Non-pigmented ciliary epithelial cell (primary cell): Measurements from ENCODE around the gene SORCS2.
"Not testable (repeated sequence)": the region's sequence is repeated elsewhere in the genome, so short reads cannot be mapped to it uniquely, and the experiment has no call there.

Source experiments
- DNase-seq: peaks from one replicate; pipeline ENCODE4 v3.0.0-alpha.2; 2010; ENCODE audit warnings: low read depth

SORCS2 gene

DNA sequence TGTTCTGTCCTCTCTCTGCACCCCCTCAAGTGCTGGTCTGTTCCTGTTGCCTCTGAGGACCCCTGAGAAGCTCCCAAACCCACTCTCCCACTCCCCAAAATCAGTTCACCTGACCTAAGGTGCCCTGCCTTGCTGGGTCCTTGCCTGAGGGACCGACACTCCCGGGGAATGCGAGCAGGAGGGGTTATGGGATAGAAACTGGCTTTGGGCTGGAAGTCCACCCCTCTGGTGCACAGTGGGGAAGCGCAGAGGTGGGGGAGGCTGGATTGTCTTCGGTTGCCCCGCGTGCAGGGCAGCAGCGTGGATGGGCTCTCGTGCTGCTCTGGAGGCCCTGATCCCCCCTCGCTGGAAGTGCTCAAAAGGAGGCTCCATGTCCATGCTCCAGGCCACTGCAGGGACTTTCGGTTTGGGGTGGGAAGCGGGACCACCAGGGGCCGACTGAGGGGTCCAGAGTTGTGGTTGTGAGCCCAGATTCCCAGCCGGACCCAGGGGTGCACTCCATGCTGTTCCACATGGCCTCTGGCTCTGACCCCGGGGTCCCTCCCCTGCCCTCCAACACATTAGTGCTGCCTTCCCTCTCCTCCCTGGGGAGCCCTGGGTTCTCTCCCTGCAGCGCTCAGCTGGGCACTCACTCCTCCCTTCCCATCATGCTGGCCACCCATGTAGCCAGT, 7.6 kb downstream of the SORCS2 start:
- DNase-seq, result no peak

DNA sequence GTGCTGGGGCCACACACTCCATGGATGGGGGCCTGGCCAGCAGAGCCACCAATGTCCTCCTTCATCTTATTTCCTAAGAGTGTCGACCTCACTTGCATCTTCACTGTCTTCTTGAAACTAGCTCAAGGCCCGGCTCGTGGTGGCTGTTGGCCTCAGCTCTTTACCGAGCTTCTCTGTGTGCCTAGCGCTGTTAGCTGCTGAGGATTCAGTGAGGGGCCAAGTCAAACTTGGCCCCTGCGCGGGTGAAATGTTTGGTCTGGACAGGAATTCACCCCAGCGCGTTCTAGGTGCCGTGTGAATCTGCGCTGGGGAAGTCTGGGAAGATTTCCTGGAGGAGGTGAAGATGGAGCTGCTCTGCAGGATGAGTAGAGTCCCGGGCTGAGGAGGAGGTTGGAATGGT, 8.5 kb downstream of the SORCS2 start:
- DNase-seq, result no peak

DNA sequence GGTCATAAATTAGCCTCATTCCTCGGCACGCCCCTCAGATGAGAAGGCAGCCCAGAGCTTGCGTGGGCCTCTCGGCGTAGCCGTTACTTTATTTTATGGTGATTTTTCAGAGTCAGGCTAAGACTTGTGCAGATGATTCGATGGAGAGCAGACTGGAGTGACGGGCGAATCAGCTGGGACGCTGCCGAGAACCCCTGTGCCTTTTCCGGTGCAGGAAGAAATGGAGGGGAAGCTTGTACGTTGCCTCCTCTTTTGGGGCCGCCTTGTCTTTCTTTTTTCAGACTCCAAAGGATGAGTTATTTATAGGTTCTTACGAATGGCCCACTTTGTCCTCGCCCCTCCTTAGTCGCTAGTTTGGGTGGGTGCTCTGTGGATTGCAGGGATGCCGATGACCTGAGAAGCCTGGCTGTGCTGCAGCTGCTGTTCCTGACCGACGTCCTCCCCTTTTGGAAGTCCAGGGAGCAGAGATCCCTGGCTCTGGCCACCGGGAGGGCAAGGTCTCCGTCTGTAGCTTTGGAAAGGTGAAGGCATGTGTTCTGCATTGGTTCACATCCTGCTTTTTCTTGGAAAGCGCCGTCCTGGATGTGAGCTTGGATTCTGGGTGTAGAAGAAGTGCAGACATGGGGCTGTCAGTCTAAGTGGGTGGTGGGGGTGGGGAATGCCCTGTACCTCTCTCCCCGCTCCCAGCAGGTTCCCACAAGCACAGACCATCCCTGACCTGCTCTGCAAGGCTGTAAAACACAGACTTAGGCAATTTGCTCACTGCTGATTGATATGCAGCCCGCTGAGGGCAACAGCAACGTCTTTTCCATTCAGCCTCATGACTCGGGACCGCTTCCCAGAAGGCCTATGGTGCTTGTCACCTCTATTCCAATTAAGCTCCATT, 9.3 kb downstream of the SORCS2 start:
- DNase-seq, result no peak

DNA sequence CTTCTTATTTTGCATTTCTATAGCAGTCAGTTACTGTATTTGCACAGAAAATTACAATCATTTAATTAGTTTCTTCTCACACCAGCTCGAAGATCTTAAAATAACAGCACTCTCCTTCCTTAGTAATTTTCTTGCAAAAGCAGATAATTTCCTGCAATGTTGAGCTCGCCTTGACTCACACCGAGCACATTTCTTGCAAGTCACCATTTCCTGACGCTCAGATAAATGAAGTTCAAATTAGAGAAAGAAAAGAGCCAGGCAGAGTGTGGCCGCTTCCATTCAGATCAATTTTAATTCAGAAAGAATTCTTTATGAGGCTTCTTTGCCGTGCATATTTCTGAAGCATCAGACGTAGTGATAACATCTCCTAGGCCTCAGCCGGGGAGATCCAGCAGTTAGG, 10.1 kb downstream of the SORCS2 start:
- no peak for DNase-seq

DNA sequence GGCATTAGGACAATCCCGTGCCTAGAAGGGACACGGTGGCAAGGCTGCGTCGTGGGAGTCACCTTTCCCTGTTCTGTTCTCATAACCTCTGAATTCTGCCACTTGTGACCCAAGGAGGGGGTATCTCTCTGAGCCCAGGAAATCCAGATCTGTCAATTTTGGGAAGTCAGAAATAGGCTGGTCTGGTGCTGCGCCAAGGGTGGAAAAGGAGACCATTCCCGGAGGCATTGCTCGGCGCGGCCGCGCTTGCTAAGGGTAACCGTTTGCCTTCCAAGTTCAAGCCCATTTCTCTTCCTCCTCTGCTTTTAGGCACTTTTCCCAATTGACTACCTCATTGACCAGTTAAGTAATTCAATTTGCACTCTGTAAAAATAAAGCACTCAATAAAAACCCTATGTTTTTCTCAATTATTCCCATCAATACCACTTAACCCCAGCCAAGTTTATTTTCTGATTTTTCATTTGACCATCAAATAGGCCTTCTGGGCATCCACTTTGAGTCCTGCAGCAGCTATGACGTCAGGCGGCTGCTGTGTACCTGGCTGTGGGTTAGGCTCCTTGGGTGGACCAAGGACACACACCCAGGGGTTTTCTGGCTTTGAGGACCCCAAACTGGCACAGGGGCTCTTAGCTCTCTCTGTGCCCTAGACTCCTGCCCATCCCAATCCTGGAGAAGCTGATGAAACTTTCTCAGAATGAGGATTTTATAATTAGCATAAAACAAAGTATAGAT, 12.5 kb downstream of the SORCS2 start:
- no peak for DNase-seq

DNA sequence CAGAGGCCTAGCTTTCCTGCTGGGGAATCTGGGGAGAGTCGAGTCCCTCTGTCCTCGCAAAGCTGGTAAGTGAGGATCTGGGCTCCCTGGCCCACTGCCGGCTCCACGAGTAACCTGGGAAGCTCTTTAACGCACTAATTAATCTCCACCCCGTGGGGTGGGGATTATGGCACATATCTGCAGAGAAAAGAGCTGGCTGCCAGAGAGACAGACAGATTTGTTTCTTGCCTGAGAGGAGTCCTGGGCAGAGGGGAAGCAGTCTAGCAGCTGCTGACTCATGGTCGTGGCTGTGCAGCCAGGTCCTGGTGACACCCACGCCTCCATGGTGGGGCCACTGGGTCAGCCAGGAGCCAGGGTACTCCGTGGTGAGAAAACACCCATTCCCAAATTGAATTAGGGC, 14.0 kb downstream of the SORCS2 start:
- DNase-seq, result no peak

DNA sequence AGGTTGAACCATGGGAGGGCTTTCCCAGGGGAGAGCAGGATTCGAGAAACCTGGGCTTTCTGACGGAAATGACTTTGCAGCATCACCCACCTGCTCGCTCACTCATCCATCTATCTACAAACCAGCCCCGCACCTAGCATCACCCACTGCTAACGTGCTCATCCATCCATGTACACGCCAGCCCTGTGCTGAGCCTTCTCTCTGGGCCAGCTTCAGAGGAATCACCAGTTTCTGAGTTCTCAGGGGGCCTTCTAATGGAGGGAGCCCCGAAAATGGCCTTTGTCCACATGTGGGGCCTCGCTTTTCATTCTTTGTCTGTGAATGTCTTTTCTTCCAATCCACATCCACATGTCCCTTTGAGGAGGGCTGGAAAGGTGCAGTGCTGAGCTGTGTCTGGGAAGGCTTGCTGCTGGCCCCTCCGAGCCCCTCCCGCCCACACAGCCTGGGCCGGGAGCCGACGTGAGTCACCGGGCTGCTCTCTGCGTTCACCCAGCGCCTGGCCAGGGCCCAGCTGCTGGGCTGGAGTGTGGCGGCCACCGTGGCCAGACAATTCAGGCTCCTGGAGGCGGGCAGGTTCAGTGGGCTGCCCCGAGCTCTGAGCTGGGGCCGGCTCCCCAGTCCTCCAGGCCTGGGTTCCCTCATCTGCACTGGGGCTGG, 14.7 kb downstream of the SORCS2 start:
- DNase-seq, result peak; percentile 68

DNA sequence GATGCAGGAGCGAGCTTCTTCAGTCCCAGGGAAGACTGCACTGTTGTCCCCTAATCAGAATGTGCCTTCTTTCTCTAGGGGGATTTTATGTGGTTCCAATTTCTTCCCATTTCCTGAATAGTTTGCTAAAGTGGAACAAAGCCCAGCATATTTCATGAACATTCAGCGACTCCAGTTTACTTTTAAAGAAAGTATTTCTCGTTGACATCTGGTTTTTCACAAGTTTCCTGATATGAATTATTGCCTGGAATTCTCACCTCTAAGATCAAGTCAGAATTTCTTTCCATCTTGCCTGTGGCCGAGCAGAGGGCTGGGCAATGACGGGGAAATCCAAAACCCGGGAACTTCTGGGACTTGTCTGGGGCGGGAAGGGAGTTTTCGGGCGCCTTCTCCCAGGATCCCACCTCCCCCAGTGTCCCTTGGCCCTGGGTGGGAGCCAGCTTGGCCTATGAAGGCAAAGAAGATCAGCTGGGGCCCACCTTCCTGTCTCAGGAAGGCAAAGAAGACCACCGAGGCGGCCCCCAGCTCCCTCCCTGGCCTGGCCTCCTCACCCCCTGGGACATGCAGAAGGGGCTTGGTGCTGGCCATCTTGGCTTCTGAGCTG, 15.4 kb downstream of the SORCS2 start:
- DNase-seq, result no peak

DNA sequence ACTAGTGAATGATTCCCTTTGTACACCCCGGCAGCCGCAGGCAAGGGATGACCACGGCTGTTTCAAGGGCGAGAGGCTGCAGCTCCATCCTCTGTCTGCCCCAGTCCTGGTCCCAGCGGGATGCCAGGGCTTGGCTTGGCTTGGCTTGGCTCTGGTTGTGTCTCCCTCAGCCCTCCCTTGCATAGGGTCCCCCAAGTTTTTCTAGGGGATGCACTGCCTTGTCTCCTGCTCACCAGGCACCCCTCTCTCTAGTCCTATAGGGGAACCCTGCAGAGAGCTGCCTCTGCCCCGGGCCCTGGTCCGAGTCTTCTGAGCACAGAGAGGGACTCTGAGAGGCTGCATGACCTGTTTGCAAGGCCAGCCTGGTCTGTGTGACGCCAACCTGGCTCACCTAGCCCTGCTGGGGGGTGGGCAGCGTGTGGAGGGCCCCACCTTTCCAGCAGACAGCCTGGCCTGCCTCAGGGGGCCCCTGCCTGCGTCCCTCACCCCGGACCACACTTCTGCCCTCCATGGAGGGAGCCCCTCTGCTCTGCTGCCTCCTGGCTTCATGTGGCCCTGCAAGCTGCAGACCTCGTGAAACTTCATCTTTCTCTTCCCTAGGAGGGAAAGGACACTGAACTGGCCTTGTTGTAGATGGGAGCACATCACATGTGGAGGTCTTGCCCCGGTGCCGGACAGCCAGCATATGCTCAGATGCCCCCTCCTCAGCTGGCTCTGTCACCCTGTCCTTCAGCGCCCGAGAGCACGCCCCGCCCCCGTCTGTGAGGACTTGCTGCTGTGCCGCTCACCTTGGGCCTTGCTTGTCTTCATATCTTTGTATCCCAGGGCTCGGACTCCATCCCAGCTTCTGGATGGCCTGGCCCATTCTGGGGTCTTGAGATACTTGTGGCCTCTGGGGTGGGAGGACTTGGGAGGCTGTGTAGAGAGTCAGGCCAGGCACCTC, 16.4 kb downstream of the SORCS2 start:
- no peak for DNase-seq

DNA sequence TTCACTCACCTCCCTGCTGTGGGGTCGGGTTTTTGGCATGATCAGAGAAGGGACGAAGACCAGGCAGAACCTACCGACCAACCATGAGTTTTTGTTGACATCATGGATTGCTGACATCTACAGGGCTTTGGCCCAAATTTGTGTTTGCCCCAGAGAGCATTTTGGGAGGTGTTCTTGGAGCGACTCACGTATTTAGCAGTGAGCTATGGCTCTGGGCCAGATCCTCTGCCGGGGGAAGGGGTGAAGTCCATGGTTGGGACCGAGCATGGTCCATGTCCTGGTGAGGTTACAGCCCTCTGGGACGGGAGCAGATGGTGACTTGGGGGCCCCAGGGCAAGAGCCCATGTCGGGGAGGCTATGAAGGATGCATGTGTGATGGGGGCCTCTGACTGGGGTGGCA, 17.4 kb downstream of the SORCS2 start:
- no peak for DNase-seq

DNA sequence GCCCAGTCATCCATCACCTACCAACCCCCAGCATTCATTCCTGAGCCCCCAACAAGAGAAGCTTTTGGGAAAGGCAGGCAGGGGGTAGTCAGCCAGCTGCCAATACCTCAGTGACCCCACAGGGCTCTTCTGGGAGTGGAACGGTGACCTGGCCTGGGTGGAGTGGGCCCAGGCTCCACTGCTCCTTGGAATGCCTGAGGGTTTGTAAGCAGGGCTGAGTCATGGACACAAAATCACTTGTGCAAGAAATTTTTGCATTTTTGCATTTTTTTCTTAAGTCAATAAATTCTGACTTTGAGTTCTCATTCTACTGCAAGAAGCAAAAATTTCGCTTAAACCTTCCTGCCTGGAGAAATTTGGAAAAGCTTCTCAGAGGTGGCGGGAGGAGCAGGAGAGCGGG, 18.5 kb downstream of the SORCS2 start:
- no peak for DNase-seq

DNA sequence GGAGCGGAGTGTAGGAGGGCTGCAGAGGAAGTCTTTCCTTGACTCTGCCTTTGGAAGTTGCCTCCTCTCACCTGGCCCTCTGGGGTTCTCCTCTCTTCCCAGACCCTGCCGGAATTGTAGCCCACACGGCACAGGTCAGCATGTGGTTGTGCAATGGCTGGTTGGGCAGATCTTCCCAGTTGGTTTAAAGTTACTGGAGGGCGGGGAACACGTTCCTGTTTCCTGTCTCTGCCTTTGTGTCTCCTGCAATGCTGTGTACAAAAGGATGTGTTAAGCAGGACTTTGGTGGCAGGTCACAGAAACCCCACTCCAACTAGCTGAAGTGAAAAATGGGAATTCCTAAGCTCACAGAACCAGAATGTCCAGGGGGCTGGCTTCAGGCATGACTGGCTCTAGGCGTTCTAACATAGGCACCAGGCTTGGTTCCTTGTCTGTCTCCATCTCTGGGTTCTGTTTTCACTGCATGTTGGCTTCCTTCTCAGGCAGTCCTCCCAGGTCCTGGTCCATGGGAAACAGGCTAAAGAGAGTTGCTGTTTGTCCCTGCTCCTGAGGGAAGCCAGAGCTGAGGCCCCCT, 19.9 kb downstream of the SORCS2 start:
- no peak for DNase-seq

DNA sequence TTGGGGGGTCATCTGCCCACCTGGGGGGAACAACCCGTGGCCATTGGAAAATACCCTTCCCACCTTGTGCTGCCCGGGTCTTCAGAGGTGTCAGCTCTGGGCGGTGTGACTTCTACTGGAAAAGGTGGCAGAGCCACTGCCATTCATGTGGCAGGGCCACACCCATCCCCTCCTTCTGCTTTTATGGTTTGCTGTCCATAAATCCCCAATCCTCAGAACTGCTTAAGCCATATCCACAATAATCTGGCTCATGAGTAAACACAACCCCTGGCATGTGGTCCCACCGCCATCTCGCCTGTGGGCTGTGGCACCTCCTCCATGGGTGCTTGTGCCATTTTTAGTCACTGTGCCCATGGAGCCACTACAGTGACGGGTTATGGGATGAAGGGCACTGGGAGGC, 20.6 kb downstream of the SORCS2 start:
- DNase-seq, result no peak

DNA sequence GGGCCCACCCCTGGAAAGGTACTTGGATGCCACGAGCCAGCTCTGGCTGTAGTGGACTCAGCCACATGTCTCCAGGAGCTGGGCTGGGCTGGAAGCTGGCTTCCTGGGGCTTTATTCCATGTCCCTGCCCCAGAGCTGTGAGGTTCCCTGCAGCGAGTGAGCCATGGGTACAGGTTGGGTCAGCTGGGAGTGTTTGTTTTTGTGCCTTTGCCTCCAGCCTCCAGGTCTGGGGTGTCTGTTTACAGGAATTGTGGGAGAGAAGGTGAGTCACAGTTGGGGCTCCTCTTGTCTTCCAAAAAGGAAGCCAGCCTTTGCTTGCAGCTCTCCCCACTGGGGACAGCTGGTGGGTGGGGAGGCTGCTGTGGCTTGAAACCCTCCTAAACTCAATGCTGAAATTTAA, 21.5 kb downstream of the SORCS2 start:
- no peak for DNase-seq

DNA sequence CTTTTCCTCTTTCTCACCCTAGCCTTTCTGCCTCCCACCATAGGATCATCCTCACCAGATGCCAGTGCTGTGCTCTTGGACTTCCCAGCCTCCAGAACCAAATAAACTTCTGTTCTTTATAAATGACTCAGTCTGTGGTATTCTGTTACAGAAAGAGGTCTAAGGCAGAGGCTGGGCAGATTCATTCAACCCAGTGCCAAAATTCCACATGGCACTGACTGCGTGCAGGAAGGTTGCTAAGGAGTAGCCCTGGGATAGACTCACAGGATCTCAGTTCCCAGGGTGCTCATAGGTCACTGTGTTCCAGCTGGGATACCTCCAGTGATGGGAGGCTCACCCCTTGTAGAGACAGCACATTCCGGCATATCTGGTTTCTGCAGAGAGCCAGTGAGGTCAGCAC, 22.0 kb downstream of the SORCS2 start:
- DNase-seq, result no peak

DNA sequence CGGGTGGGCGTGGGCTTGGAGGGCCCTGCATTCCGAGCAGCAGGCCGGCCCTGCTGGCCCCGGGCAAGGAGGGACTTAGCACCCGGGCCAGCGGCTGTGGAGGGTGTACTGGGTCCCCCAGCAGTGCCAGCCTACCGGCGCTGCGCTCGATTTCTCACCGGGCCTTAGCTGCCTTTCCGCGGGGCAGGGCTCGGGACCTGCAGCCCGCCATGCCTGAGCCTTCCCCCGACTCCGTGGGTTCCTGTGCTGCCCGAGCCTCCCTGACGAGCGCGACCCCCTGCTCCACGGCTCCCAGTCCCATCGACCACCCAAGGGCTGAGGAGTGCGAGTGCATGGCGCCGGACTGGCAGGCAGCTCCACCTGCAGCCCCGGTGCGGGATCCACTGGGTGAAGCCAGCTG, 22.8 kb downstream of the SORCS2 start:
- not testable (repeated sequence) for DNase-seq

DNA sequence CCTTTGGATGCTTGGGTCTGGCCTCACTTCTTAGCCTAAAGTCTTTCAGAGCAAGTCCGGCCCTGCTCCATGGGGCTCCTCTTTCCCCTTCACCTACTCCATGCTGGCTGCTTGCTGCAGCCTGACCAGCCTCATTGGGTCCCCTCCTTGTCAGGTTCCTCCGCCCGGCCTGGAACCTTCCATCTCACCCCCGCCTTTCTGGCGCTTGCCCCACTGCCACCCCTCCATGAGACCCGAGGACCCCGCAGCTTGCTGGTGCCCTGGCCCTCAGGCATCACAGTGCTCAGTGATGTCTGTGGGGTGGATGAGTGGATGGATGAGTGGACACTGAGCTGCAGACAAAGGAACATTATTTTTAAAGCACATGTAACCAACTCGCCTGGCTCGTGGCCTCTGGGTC, 24.7 kb downstream of the SORCS2 start:
- no peak for DNase-seq

DNA sequence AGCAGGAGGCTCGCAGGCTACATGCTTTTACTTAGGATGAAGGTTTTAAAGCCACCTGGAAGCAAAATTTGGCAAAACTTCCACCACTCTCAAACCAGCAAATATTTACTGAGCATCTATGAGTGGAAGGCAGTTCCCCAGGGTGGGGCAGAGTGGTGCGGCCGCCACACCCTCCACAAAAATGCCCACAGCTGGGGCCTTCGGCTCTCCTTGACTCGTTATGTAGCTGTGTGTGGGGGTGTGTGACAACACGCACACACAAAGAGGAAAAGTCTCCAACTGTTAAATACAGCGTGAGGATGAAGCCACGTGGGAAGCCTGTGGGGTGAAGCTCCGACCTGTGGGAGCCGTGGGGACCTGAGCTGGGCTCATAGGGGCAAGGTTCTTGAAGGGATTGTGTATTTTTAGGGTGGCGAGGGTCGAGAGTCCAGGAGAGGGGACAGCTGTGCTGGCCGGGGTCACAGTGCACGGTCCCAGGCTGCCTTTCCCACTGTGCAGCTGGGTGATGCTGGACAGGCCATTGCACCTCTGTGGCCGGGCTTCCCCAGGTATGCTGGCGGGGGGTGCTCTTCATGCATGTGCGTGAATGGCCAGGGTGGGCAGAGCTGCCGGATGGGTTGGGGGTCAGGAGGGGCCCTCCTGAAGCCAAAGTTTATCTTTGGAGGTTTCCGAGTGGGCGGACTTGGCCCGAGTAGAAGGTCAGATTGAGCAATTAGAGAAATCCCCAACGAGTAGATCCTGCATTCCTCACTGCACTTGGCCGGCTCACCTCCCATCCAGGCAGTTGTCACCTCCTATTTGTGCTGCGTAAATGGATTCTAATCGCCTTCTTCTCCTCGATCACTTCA, 25.4 kb downstream of the SORCS2 start:
- no peak for DNase-seq

DNA sequence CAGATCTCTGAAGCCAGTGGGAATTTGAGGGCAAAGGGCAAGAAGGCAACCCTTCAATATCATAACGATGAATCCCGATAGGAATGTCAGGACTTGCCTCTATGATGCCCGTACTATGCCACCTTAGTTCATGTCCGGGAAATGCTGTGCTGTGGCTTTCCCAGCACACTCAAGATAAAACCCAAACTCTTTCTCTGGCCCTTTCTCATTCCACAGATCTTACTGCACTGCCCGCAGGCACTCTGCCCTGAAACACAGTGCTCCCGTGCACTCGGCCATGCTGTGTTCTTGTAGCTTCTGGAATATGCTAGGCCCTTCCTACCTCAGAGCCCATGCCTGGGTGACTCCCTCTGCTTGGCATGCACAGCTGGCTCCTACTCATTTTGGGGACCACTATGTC, 26.3 kb downstream of the SORCS2 start:
- no peak for DNase-seq

DNA sequence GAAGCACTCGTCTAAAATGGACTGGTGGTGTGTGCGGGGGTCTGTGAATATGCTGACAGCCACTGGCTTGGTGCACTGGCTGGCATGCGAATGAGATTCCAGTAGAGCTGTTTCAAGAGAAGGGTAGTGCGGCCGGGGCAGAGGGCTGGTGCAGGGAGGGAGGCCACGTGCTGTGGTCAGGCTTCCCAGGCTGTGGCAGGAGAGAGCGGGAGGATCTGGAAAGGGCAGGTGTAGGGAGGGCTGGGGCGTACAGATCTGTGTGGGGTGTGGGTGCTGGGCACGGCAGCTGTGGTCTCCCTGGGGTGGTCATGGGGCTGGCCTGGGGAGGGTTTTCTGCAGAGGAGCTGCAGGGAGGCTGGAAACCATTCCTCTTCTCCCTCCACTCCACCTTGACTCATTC, 30.2 kb downstream of the SORCS2 start:
- DNase-seq, result no peak
